HUDEP-2 (cell line): Measurements from ENCODE around the gene CHD9.
"Not testable (repeated sequence)": the region's sequence is repeated elsewhere in the genome, so short reads cannot be mapped to it uniquely, and the experiment has no call there.

Experiments used
- DNase-seq, 76 experiments: peaks; one replicate each; lab custom pipeline; 2025; ENCODE audit not compliant: unreplicated experiment in 76 of 76; lab: John Stamatoyannopoulos, UW

Gene CHD9

GRCh38 chr16:53261276-53261675, 206.5 kb downstream of the CHD9 start:
- DNase-seq: no peak

- DNase-seq: no peak
These were observed 207.9 kb downstream of the CHD9 start for GRCh38 chr16:53262645-53263044.

- DNase-seq: no peak
These were observed 211.4 kb downstream of the CHD9 start for GRCh38 chr16:53266156-53266555.

- not testable (repeated sequence) for DNase-seq
These were observed 223.7 kb downstream of the CHD9 start for GRCh38 chr16:53278498-53278897.

GRCh38 chr16:53281280-53281679, 226.5 kb downstream of the CHD9 start:
- DNase-seq: no peak

- no peak for DNase-seq
These were observed 227.1 kb downstream of the CHD9 start for GRCh38 chr16:53281859-53282258.

- DNase-seq: no peak
These were observed 227.5 kb downstream of the CHD9 start for GRCh38 chr16:53282328-53282727.

GRCh38 chr16:53282975-53283946, 228.5 kb downstream of the CHD9 start:
- DNase-seq: peak in 14 of 76 experiments; percentile 1 to 48 (median 18)

- DNase-seq: no peak
These were observed 230.4 kb downstream of the CHD9 start for GRCh38 chr16:53285236-53285635.

GRCh38 chr16:53290520-53290919, 235.7 kb downstream of the CHD9 start:
- DNase-seq: no peak

GRCh38 chr16:53291757-53292392, 237.1 kb downstream of the CHD9 start:
- no peak for DNase-seq

GRCh38 chr16:53297477-53297876, 242.7 kb downstream of the CHD9 start:
- DNase-seq: no peak

- DNase-seq: no peak
These were observed 249.5 kb downstream of the CHD9 start for GRCh38 chr16:53304334-53304733.

GRCh38 chr16:53305743-53306142, 251.0 kb downstream of the CHD9 start:
- no peak for DNase-seq

GRCh38 chr16:53309457-53309856, 254.7 kb downstream of the CHD9 start:
- DNase-seq: peak in 15 of 76 experiments; percentile 0 to 24 (median 6)

GRCh38 chr16:53320992-53321391, 266.2 kb downstream of the CHD9 start:
- no peak for DNase-seq

- DNase-seq: no peak
These were observed 269.1 kb downstream of the CHD9 start for GRCh38 chr16:53323924-53324323.

- not testable (repeated sequence) for DNase-seq
These were observed 276.2 kb downstream of the CHD9 start for GRCh38 chr16:53330991-53331390.

- DNase-seq: no peak
These were observed 279.8 kb downstream of the CHD9 start for GRCh38 chr16:53334581-53334980.

GRCh38 chr16:53337294-53337693, 282.5 kb downstream of the CHD9 start:
- DNase-seq: no peak

- no peak for DNase-seq
These were observed 287.0 kb downstream of the CHD9 start for GRCh38 chr16:53341792-53342191.

- no peak for DNase-seq
These were observed 300.3 kb downstream of the CHD9 start for GRCh38 chr16:53355064-53355463.
